GM23338 (cell line): ENCODE data around the gene GRID2.
A peak's percentile ranks its signal among the peaks of the same experiment; 100 is the strongest.

Experiments used
- CREB1 ChIP-seq: fragments of 250-450 bp; sonication (Bioruptor Pico); IDR thresholded peaks from 2 replicates; pipeline ENCODE4 v1.5.0; 2020; ENCODE audit warnings: low read depth, mild to moderate bottlenecking, moderate library complexity
- CTCF ChIP-seq, 2 experiments: fragments of 200-600 bp in 1 of 2; sonication (generic) in 1 of 2; conservative IDR thresholded peaks; 2 replicates each; pipeline versions ENCODE4 v1.5.1 to v1.6.1; 2016 to 2017; ENCODE audit warnings: antibody characterized with exemption in 2 of 2, low read depth in 2 of 2, mild to moderate bottlenecking in 2 of 2, moderate library complexity in 1 of 2
- EZH2 ChIP-seq: fragments of 200-600 bp; sonication (generic); IDR thresholded peaks from one replicate; pipeline ENCODE4 v1.8.0; 2017; ENCODE audit warnings: antibody characterized with exemption, mild to moderate bottlenecking, low read depth; ENCODE audit not compliant: unreplicated experiment
- EZH2phosphoT487 ChIP-seq: fragments of 200-600 bp; sonication (generic); IDR thresholded peaks from one replicate; pipeline ENCODE4 v1.8.1; 2018; ENCODE audit warnings: antibody characterized with exemption; ENCODE audit not compliant: unreplicated experiment
- JUNB ChIP-seq: IDR thresholded peaks from one replicate; pipeline ENCODE4 v1.6.1; 2016; ENCODE audit warnings: antibody characterized with exemption; ENCODE audit not compliant: unreplicated experiment
- NANOG ChIP-seq: IDR thresholded peaks from 2 replicates; pipeline ENCODE4 v1.6.1; 2016; ENCODE audit warnings: antibody characterized with exemption, borderline replicate concordance
- POLR2AphosphoS5 ChIP-seq: IDR thresholded peaks from 2 replicates; pipeline ENCODE4 v1.6.1; 2016; ENCODE audit warnings: antibody characterized with exemption, low read depth
- STAT1 ChIP-seq: IDR thresholded peaks from one replicate; pipeline ENCODE4 v1.6.1; 2016; ENCODE audit warnings: antibody characterized with exemption; ENCODE audit not compliant: unreplicated experiment
- ZNF114 ChIP-seq: fragments of 250-450 bp; sonication (Bioruptor Pico); IDR thresholded peaks from 2 replicates; pipeline ENCODE4 v1.5.0; 2020; ENCODE audit warnings: mild to moderate bottlenecking, moderate library complexity
- ZNF331 ChIP-seq: fragments of 250-450 bp; sonication (Bioruptor Pico); IDR thresholded peaks from 2 replicates; pipeline ENCODE4 v1.5.0; 2020; ENCODE audit warnings: low read depth, mild to moderate bottlenecking, moderate library complexity
- TF ChIP-seq, protein P1 (sequence below): IDR thresholded peaks from one replicate; pipeline ENCODE4 v1.6.1; 2018; ENCODE audit warnings: antibody characterized with exemption; ENCODE audit not compliant: unreplicated experiment
- TF ChIP-seq, protein P2 (sequence below): IDR thresholded peaks from 2 replicates; pipeline ENCODE4 v1.6.1; 2016; ENCODE audit warnings: antibody characterized with exemption

DNA sequence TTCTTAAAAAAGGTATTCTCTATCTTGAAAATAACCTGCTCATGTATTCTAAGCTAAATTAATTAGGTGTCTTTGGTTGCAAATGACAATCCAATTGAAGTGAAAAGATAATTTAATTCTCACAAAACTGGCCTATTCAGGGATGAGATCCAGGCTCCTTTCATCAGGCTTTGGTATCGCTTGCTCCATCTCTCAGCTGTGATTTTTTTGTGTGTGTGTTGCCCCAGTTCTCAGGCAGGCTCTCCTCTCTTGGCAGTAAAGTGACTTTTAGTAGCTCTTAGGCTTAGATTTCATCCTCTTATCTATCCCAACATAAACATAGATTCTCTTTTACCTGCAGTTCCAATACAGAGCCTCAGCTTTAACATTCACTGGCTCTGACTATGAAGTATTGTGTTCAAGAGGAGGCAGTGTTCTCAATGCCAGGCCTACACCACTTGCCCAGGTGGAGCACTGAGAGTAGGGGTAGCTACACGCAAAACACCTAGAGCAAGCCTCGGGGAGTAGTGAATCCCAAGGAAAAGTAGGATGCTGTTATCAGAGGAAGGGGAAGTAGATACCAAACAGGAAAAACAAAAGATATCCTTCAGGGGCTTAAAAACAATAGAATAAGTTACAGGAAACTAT, 1132.3 kb downstream of the GRID2 start:
- TF ChIP-seq, protein P1, sequence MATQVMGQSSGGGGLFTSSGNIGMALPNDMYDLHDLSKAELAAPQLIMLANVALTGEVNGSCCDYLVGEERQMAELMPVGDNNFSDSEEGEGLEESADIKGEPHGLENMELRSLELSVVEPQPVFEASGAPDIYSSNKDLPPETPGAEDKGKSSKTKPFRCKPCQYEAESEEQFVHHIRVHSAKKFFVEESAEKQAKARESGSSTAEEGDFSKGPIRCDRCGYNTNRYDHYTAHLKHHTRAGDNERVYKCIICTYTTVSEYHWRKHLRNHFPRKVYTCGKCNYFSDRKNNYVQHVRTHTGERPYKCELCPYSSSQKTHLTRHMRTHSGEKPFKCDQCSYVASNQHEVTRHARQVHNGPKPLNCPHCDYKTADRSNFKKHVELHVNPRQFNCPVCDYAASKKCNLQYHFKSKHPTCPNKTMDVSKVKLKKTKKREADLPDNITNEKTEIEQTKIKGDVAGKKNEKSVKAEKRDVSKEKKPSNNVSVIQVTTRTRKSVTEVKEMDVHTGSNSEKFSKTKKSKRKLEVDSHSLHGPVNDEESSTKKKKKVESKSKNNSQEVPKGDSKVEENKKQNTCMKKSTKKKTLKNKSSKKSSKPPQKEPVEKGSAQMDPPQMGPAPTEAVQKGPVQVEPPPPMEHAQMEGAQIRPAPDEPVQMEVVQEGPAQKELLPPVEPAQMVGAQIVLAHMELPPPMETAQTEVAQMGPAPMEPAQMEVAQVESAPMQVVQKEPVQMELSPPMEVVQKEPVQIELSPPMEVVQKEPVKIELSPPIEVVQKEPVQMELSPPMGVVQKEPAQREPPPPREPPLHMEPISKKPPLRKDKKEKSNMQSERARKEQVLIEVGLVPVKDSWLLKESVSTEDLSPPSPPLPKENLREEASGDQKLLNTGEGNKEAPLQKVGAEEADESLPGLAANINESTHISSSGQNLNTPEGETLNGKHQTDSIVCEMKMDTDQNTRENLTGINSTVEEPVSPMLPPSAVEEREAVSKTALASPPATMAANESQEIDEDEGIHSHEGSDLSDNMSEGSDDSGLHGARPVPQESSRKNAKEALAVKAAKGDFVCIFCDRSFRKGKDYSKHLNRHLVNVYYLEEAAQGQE = no peak
- TF ChIP-seq CTCF (conservative IDR thresholded peaks at IDR 0.05; ENCODE audit: low read depth in 2 of 2) = peak in 1 of 2 experiments; percentile 38; a peak in 2 of 4 replicates
- TF ChIP-seq EZH2phosphoT487 = no peak
- no peak for TF ChIP-seq CREB1 (CRISPR knock-in tag)
- no peak for TF ChIP-seq POLR2AphosphoS5
- no peak for TF ChIP-seq JUNB
- no peak for TF ChIP-seq EZH2
- TF ChIP-seq, protein P2, sequence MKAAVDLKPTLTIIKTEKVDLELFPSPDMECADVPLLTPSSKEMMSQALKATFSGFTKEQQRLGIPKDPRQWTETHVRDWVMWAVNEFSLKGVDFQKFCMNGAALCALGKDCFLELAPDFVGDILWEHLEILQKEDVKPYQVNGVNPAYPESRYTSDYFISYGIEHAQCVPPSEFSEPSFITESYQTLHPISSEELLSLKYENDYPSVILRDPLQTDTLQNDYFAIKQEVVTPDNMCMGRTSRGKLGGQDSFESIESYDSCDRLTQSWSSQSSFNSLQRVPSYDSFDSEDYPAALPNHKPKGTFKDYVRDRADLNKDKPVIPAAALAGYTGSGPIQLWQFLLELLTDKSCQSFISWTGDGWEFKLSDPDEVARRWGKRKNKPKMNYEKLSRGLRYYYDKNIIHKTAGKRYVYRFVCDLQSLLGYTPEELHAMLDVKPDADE = no peak
- no peak for TF ChIP-seq STAT1
- TF ChIP-seq ZNF114 (CRISPR knock-in tag) = no peak
- no peak for TF ChIP-seq ZNF331
- TF ChIP-seq NANOG = no peak
